HG02981 (cell line): ENCODE measurements around the gene KLHL15.
A peak's percentile ranks its signal among the peaks of the same experiment; 100 is the strongest.
"Not testable (repeated sequence)": the region's sequence is repeated elsewhere in the genome, so short reads cannot be mapped to it uniquely, and the experiment has no call there.

Experiments used
- ATAC-seq: cut with Tn5 transposase; IDR thresholded peaks from one replicate; pipeline ENCODE4 v1.9.1; 2021; ENCODE audit warnings: mild to moderate bottlenecking, moderate library complexity; ENCODE audit not compliant: unreplicated experiment

KLHL15 gene

GRCh38 chrX:24019448-24019847 lies 7.5 kb downstream of the KLHL15 start:
- ATAC-seq = no peak

GRCh38 chrX:24018809-24019208 lies 8.2 kb downstream of the KLHL15 start:
- no peak for ATAC-seq

GRCh38 chrX:24017674-24018073 lies 9.3 kb downstream of the KLHL15 start:
- no peak for ATAC-seq

GRCh38 chrX:24014388-24015018 lies 12.5 kb downstream of the KLHL15 start:
- ATAC-seq = peak; percentile 66

- no peak for ATAC-seq
These were observed 14.7 kb downstream of the KLHL15 start for GRCh38 chrX:24012266-24012665.

- ATAC-seq = no peak
These were observed 21.1 kb downstream of the KLHL15 start for GRCh38 chrX:24005867-24006266.

- ATAC-seq = no peak
These were observed 22.0 kb downstream of the KLHL15 start for GRCh38 chrX:24005028-24005427.

- ATAC-seq = no peak
These were observed 24.2 kb downstream of the KLHL15 start for GRCh38 chrX:24002792-24003191.

- no peak for ATAC-seq
These were observed 24.8 kb downstream of the KLHL15 start for GRCh38 chrX:24002167-24002566.

- ATAC-seq = no peak
These were observed 27.3 kb downstream of the KLHL15 start for GRCh38 chrX:23999671-24000070.

- ATAC-seq = no peak
These were observed 33.9 kb downstream of the KLHL15 start for GRCh38 chrX:23993012-23993633.

- ATAC-seq = no peak
These were observed 34.6 kb downstream of the KLHL15 start for GRCh38 chrX:23992431-23992830.

GRCh38 chrX:23990455-23990854 lies 36.5 kb downstream of the KLHL15 start:
- ATAC-seq = no peak

- no peak for ATAC-seq
These were observed 37.3 kb downstream of the KLHL15 start for GRCh38 chrX:23989689-23990088.

GRCh38 chrX:23982891-23983290 lies 44.1 kb downstream of the KLHL15 start:
- ATAC-seq = no peak

- no peak for ATAC-seq
These were observed 45.3 kb downstream of the KLHL15 start for GRCh38 chrX:23981711-23982110.

- no peak for ATAC-seq
These were observed 45.8 kb downstream of the KLHL15 start for GRCh38 chrX:23981222-23981621.

- ATAC-seq = no peak
These were observed 47.0 kb downstream of the KLHL15 start for GRCh38 chrX:23980011-23980441.

- no peak for ATAC-seq
These were observed 48.5 kb downstream of the KLHL15 start for GRCh38 chrX:23978491-23978890.

GRCh38 chrX:23965630-23966029 lies 61.4 kb downstream of the KLHL15 start:
- not testable (repeated sequence) for ATAC-seq

- ATAC-seq = no peak
These were observed 62.8 kb downstream of the KLHL15 start for GRCh38 chrX:23964191-23964590.

GRCh38 chrX:23959781-23960180 lies 67.2 kb downstream of the KLHL15 start:
- ATAC-seq = no peak

GRCh38 chrX:23954396-23954795 lies 72.6 kb downstream of the KLHL15 start:
- no peak for ATAC-seq
